ENCODE measurements around the gene PTK7.

PTK7 gene

GRCh38 chr6:43146709-43147688 is 70.9 kb downstream of the PTK7 start:
- no peak for DNase-seq (ENCODE audit: low read depth)

GRCh38 chr6:43147691-43148477 is 71.8 kb downstream of the PTK7 start:
- DNase-seq (ENCODE audit: low read depth): no peak

DNA sequence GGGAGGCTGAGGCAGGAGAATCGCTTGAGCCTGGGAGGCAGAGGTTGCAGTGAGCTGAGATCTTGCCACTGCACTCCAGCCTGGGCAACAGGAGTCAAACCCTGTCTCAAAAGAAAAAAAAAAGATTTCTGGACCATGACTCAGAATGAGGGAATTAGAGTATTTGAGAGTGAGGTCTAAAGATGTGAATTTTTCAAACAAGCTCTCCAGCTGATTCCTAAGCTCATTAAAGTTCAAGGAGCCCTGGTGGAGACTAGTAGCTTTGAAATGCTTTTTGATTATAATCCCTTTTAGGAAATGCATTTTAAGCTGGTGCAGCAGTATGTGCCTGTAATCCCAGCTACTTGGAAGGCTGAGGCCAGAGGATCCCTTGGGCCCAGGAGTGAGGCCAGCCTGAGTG is 73.2 kb downstream of the PTK7 start:
- DNase-seq (ENCODE audit: low read depth): no peak

- DNase-seq (ENCODE audit: low read depth): no peak
These were observed 74.1 kb downstream of the PTK7 start for GRCh38 chr6:43150051-43150751.

DNA sequence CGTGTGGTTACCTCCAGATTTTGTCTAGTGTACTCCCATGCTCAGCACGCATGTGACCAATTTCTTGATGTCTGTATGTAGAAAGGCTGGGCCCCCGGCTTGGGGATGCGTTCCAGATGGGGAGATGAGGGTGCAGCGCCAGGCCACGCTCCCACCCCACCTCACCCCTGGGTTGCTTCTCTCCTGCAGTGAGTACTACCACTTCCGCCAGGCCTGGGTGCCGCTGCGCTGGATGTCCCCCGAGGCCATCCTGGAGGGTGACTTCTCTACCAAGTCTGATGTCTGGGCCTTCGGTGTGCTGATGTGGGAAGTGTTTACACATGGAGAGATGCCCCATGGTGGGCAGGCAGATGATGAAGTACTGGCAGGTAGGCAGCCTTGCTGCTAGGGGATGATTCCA is 83.5 kb downstream of the PTK7 start:
- DNase-seq (ENCODE audit: low read depth): no peak

DNA sequence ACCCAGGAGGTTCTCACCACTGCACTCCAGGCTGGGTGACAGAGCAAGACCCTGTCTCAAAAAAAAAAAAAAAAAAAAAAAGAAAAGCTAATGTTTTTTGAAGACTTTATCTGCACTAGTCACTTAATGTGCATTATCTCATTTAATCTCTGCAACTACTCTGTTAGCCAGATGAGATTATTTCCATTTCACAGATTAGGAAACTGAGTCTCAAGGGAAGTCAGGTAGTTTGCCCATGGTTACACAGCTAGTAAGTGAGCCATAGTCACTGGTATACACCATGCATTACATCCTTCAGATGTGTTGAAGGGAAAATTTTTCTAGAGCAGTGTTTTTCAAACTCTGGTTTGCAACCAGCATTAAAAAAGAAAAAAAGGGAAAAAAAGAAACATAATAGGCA is 87.8 kb downstream of the PTK7 start:
- DNase-seq (ENCODE audit: low read depth): no peak

- no peak for DNase-seq (ENCODE audit: low read depth)
These were observed 94.4 kb downstream of the PTK7 start for GRCh38 chr6:43170417-43170930.

- DNase-seq (ENCODE audit: low read depth): peak; percentile 98
These were observed 95.0 kb downstream of the PTK7 start, which contains the start of gene SRF for GRCh38 chr6:43170931-43171706. Gene SRF, plus strand, starts transcription at chr6:43171269. Its CDS starts 388 bp downstream, at chr6:43171657.

- DNase-seq (ENCODE audit: low read depth): no peak
These were observed 95.6 kb downstream of the PTK7 start for GRCh38 chr6:43171707-43172103.

DNA sequence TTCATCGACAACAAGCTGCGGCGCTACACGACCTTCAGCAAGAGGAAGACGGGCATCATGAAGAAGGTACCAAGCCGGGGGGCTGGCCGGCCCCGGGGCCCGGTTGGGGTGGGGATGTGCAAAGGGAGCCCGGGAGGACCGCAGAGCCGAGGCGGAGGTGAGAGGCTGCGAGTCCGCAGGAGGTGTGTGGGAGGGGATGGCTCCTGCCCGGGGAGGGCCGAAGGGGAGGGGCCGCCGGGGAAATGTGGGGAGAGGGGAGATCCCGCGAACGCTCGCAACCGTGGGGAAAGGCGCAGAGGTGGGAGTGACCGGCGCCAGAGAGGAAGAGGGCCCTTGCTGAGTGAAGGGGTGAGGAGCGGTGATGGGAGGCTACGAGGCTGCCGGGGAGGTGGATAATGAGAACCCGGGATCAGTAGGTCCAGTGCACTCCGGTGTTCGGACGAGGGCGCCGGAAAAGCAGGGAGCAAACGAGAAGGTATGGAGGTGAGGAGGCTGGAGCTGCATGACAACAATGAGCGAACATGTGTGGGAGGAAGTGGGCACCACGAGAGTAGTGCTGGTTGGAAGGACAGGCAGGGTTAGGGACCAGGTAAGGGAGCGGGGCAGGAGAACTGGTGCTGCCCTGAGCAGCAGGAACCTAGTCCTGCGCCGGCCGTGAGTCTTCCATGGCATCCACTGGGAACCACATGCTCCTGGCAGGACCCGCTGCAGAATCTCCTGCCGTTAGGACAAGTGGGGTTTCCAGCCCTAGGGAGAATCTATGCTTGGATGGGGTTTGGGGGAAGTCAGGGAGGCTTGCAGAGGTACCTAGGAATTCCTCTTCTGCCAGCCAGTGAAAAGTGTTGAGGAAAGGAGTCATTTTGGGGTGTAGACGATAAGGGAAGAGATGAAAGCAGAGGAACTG is 96.2 kb downstream of the PTK7 start:
- DNase-seq (ENCODE audit: low read depth): no peak

GRCh38 chr6:43173591-43174262 is 97.6 kb downstream of the PTK7 start:
- DNase-seq (ENCODE audit: low read depth): no peak

GRCh38 chr6:43174263-43175112 is 98.4 kb downstream of the PTK7 start:
- peak; percentile 97 for DNase-seq (ENCODE audit: low read depth)

- no peak for DNase-seq (ENCODE audit: low read depth)
These were observed 99.7 kb downstream of the PTK7 start for GRCh38 chr6:43175676-43176422.

DNA sequence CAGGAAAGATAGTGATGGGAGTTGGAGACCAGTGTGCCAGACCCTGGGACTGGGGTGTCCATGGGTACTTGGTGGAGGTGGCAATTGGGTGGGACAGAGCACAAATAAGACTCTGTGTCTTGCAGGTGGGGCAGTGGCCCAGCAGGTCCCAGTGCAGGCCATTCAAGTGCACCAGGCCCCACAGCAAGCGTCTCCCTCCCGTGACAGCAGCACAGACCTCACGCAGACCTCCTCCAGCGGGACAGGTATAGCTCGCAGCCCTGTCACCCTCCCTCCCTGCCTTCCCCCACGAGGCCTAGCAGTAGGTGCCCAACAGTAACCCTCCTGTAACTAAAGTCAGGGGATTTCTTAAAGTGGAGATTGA is 100.3 kb downstream of the PTK7 start:
- DNase-seq (ENCODE audit: low read depth): no peak

GRCh38 chr6:43178150-43178549 is 102.0 kb downstream of the PTK7 start:
- no peak for DNase-seq (ENCODE audit: low read depth)

DNA sequence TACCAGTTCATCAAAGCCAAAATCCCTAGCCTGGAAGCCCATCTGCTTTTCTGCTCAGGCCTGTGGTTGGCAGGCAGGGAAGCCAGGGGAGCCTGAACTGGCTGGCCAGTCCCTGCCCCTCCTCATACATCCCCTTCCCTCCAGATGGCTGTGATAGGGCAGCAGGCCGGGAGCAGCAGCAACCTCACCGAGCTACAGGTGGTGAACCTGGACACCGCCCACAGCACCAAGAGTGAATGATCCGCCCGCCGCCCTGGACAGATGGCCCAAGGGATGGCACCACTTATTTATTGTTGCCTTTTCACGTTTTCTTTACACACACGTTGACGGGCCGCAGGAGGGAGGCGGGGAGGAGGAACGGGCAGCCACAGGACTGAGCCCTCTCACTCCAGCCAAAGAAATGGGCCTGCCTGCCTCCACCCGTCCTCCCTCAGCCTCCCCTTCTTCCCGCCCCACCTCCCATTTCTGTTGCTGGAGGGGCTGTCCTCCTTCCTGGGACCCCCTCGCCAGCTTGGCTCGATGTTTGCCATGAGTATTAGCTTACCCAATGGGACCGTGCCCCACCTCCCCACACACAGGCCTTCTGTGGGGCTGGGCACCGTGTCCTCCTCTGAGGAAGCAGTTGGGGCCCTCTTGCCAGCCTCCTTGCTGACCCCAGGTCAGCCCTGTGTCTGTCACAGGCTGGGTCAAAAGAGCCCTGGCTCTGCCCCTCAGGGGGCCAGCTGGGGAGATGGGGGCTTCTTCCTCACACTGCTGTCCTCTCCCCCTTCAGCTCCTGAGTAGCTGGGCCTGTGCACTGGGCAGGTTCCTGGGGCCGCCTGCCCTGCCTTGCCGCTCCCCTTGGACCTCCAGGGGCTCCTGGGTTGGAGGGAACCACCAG is 103.1 kb downstream of the PTK7 start:
- DNase-seq (ENCODE audit: low read depth): no peak

GRCh38 chr6:43180058-43180457 is 103.9 kb downstream of the PTK7 start:
- no peak for DNase-seq (ENCODE audit: low read depth)

Data from GM04503 (cell line).